ENCODE results near the gene LMBR1L. TPM values are rescaled to one million over a fixed set of nuclear protein-coding genes. Genes with fewer than 3 reads are reported as not detected.

The LMBR1L gene
- total and polyA plus RNA-seq, 2 experiments from 2014 or later = 51.3 to 52.9 TPM

- DNase-seq (ENCODE audit: low read depth in 1 of 2, low spot score in 1 of 2) = no peak
- H3K4me1 ChIP-seq (ENCODE audit: low read depth) = peaks cover 26% of the 10 kb centered on the region
- no peaks in the 10 kb centered on the region for H3K27me3 ChIP-seq
- H3K4me3 ChIP-seq = peak overlapping the region; percentile 77
- TF ChIP-seq, protein P1, sequence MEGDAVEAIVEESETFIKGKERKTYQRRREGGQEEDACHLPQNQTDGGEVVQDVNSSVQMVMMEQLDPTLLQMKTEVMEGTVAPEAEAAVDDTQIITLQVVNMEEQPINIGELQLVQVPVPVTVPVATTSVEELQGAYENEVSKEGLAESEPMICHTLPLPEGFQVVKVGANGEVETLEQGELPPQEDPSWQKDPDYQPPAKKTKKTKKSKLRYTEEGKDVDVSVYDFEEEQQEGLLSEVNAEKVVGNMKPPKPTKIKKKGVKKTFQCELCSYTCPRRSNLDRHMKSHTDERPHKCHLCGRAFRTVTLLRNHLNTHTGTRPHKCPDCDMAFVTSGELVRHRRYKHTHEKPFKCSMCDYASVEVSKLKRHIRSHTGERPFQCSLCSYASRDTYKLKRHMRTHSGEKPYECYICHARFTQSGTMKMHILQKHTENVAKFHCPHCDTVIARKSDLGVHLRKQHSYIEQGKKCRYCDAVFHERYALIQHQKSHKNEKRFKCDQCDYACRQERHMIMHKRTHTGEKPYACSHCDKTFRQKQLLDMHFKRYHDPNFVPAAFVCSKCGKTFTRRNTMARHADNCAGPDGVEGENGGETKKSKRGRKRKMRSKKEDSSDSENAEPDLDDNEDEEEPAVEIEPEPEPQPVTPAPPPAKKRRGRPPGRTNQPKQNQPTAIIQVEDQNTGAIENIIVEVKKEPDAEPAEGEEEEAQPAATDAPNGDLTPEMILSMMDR (IDR thresholded peaks at IDR 0.05; ENCODE audit: low read depth, low read length) = no peak
- H3K9me3 ChIP-seq (ENCODE audit: low read depth) = no peaks in the 10 kb centered on the region
- peaks cover 13% of the 10 kb centered on the region for H3K36me3 ChIP-seq
- peak overlapping the region; percentile 99 for H3K27ac ChIP-seq
These were observed 51.7 kb downstream of the LMBR1L start for GRCh38 chr12:49059045-49059298.

- H3K9me3 ChIP-seq (ENCODE audit: low read depth) = no peaks in the 10 kb centered on the region
- H3K27me3 ChIP-seq = no peaks in the 10 kb centered on the region
- H3K36me3 ChIP-seq = peaks cover 18% of the 10 kb centered on the region
- H3K4me1 ChIP-seq (ENCODE audit: low read depth) = peaks cover 26% of the 10 kb centered on the region
- H3K27ac ChIP-seq = no peak overlapping the region
- TF ChIP-seq, protein P1 (IDR thresholded peaks at IDR 0.05; ENCODE audit: low read depth, low read length) = no peak
- H3K4me3 ChIP-seq = peak overlapping the region; percentile 77
- DNase-seq (ENCODE audit: low read depth in 1 of 2, low spot score in 1 of 2) = no peak
These were observed 52.1 kb downstream of the LMBR1L start for GRCh38 chr12:49058366-49059044.

- Histone ChIP-seq H3K36me3 (peaks cover 24% of the 10 kb centered on the region), H3K27me3 (no peaks in the 10 kb centered on the region), H3K9me3 (ENCODE audit: low read depth) (no peaks in the 10 kb centered on the region), H3K4me3 (peak overlapping the region; percentile 77), H3K4me1 (ENCODE audit: low read depth) (peaks cover 26% of the 10 kb centered on the region), H3K27ac (no peak overlapping the region)
- TF ChIP-seq, protein P1 (IDR thresholded peaks at IDR 0.05; ENCODE audit: low read depth, low read length) = no peak
- DNase-seq (ENCODE audit: low read depth in 1 of 2, low spot score in 1 of 2) = no peak
These were observed 52.8 kb downstream of the LMBR1L start for GRCh38 chr12:49057888-49058287.

DNA sequence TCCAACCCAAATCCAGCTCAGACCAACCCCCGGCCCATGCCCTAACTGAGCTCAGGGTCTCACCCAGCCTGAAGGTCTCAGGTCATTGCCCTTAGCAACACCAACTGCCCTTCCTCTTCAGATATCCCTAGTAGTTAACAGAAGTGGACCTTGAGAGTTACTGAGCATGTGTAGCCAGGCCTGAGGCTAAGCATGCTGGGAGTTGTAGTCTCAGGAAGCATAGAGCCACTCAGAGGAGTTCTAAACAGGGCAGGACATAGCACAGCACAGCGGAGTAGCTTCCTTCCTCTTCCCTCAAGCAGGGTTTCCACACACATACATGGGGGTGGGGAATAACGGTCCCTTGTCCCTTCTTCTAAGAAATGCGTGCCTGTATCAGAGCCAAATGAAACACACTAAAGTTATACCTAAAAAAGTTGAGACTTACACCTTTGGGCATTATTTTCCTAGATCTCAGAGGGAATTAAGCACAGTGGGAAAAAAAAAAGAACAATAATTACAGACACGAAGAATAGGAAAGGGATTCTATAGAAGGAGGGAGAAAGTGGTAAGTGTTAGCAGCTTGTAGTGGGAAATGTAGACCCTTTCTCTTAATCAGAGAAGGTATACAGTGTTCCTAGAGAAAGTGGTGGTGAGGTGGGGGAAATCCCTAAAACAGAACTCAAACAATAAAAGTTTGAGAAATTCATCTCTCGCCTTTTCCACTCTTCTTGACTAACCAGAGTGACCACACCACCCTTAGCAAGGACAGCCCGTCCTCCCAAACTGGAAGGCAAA lies 54.5 kb downstream of the LMBR1L start:
- H3K4me3 ChIP-seq = no peak overlapping the region
- TF ChIP-seq, protein P1 (IDR thresholded peaks at IDR 0.05; ENCODE audit: low read depth, low read length) = no peak
- peaks cover 26% of the 10 kb centered on the region for H3K4me1 ChIP-seq (ENCODE audit: low read depth)
- DNase-seq (ENCODE audit: low read depth in 1 of 2, low spot score in 1 of 2) = peak; percentile 56 to 87
- no peak overlapping the region for H3K27ac ChIP-seq
- H3K27me3 ChIP-seq = no peaks in the 10 kb centered on the region
- no peaks in the 10 kb centered on the region for H3K9me3 ChIP-seq (ENCODE audit: low read depth)
- peaks cover 28% of the 10 kb centered on the region for H3K36me3 ChIP-seq

- Histone ChIP-seq H3K27ac (no peak overlapping the region), H3K4me3 (no peak overlapping the region), H3K27me3 (no peaks in the 10 kb centered on the region), H3K36me3 (peaks cover 37% of the 10 kb centered on the region), H3K4me1 (ENCODE audit: low read depth) (peaks cover 26% of the 10 kb centered on the region), H3K9me3 (ENCODE audit: low read depth) (no peaks in the 10 kb centered on the region)
- DNase-seq (ENCODE audit: low read depth in 1 of 2, low spot score in 1 of 2) = no peak
- TF ChIP-seq, protein P1 (IDR thresholded peaks at IDR 0.05; ENCODE audit: low read depth, low read length) = no peak
These were observed 55.6 kb downstream of the LMBR1L start for GRCh38 chr12:49055092-49055491.
